Measurements from ENCODE around the gene IDS. TPM values are rescaled to one million over a fixed set of nuclear protein-coding genes. Genes with fewer than 3 reads are reported as not detected.
"Not testable (repeated sequence)": the region's sequence is repeated elsewhere in the genome, so short reads cannot be mapped to it uniquely, and the experiment has no call there.

The IDS gene, protein sequence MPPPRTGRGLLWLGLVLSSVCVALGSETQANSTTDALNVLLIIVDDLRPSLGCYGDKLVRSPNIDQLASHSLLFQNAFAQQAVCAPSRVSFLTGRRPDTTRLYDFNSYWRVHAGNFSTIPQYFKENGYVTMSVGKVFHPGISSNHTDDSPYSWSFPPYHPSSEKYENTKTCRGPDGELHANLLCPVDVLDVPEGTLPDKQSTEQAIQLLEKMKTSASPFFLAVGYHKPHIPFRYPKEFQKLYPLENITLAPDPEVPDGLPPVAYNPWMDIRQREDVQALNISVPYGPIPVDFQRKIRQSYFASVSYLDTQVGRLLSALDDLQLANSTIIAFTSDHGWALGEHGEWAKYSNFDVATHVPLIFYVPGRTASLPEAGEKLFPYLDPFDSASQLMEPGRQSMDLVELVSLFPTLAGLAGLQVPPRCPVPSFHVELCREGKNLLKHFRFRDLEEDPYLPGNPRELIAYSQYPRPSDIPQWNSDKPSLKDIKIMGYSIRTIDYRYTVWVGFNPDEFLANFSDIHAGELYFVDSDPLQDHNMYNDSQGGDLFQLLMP
- total RNA-seq = 113 TPM
- long read RNA-seq, full-length matches to known transcripts = 33 of 125 reads
- long read RNA-seq, partial matches to known transcripts = 16 of 125 reads
- long read RNA-seq, other reads (novel, unspliced or antisense) = 76 of 125 reads

DNA sequence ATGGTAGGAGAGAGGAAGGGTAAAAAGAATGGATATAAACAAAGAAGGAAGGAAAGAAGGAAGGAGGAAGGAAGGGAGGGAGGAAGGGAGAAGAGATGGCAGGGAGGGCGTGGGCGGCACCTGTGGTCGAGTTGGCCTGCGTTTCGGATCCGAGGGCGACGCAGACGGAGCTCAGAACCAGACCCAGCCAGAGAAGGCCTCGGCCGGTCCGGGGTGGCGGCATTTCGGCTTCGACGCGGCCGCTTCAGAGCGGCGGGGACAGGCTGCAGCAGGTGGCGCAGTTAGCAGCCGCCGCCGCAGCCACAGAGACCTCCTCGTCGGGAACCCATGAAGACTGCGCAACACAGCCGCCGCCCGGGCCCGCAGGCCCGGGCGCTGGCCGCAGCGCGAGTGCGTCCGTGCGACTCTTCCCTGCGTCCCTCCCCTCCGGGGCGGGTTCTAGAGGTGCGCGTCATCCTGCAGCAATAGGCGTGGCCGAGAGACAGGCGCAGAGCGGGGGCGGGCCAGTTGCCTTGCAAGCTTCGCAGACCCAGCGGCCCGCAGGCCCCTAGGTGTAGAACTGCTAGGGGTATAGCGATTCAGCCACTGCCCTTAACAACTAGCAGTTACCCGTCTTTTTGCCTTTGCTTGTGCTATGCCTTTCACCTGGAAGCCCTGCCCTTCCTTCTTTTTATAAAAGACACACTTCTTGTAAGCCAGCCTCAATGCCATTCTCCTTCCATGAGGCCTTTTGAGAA is at the start of gene IDS:
IDS (minus strand) TSS at position 392 of the 737 bp plus-strand sequence; CDS start at position 223, 169 bp downstream.
- intact Hi-C loops (cut with DNase I) = no loop called here
- TF ChIP-seq, protein P1, sequence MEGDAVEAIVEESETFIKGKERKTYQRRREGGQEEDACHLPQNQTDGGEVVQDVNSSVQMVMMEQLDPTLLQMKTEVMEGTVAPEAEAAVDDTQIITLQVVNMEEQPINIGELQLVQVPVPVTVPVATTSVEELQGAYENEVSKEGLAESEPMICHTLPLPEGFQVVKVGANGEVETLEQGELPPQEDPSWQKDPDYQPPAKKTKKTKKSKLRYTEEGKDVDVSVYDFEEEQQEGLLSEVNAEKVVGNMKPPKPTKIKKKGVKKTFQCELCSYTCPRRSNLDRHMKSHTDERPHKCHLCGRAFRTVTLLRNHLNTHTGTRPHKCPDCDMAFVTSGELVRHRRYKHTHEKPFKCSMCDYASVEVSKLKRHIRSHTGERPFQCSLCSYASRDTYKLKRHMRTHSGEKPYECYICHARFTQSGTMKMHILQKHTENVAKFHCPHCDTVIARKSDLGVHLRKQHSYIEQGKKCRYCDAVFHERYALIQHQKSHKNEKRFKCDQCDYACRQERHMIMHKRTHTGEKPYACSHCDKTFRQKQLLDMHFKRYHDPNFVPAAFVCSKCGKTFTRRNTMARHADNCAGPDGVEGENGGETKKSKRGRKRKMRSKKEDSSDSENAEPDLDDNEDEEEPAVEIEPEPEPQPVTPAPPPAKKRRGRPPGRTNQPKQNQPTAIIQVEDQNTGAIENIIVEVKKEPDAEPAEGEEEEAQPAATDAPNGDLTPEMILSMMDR (IDR thresholded peaks at IDR 0.05) = no peak
- no peaks in the 10 kb centered on the region for H3K4me1 ChIP-seq
- H3K9me3 ChIP-seq = no peaks in the 10 kb centered on the region
- H3K27ac ChIP-seq = peak within 1 kb of the TSS; percentile 92
- DNase-seq (peak; percentile 95), ATAC-seq (peak; percentile 98)
- H3K27me3 ChIP-seq = no peaks in the 10 kb centered on the region
- peaks cover 20% of the 10 kb centered on the region for H3K36me3 ChIP-seq
- peak within 1 kb of the TSS; percentile 66 for H3K4me3 ChIP-seq

DNA sequence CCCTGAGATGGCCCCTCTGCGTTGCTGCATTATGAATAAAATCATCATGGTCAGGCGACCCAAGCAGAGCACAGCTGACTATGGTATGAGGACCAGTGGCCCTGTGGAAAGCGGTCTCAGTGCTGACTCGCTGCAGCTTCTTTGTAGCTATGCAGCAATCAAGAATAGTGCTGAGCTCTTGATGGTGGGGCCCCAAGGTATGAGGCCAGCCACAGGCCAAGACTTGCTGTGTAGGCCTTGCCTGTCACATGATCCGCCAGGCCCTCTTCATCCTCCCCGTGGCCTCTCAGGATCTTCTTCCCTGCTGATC is 46.8 kb upstream of the IDS start:
- H3K27ac ChIP-seq; H3K4me1 ChIP-seq; DNase-seq; H3K27me3 ChIP-seq; intact Hi-C loops (cut with DNase I); H3K4me3 ChIP-seq; H3K9me3 ChIP-seq; H3K36me3 ChIP-seq; ATAC-seq: not testable (repeated sequence)

DNA sequence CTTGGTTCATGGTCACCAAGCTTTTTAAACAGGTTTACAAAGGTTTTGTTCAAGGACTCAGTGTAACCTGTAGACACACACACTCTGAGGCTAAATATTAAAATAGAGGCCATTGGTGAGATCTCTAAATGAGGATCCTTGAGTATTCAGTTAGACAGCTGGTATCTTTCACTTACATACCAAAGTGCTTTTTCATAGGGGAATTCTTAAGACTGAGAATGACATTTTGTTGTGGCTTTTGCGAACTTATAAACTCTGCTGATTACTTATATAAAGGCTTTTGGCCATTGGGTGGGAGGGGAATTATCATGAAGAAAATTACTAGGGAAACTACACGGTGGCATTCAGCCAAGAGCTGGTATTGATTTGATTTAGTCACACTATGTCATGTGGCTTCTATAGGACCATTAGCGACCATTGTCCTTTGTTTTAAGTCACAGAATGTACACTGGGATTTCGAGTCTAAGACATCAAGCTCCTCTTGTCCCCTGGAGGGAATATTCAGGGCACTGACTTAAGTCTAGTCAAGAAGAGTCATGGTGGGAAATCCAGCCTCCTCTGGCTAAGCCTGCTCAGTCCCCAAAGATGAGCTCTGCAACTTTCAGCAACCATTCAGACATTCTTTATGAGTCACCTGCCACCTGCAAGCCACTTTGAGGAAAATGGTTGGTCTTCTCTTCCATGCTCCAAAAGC is 46.3 kb upstream of the IDS start:
- ATAC-seq; H3K27me3 ChIP-seq; DNase-seq; H3K9me3 ChIP-seq; H3K4me1 ChIP-seq; H3K4me3 ChIP-seq; intact Hi-C loops (cut with DNase I); H3K36me3 ChIP-seq; H3K27ac ChIP-seq: not testable (repeated sequence)

DNA sequence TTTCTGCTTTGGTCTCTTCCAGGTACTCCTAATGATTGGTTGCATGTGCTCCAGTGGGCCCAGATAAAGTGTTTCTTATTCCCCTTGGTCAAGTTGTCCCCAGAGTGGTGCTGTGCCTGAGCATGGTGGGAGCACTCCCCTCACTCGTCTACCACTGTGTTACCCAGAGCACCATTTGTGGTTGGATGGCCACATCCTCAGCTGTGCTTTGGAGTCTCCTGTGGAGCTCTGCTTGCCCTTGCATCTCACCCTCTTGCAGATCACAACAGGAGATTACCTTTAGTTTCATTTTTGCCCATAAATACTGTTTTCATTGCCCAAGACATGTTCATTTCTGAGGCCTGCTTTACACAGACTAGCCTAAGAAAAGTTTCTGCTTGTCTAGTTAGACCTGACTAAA is 45.3 kb upstream of the IDS start:
- H3K9me3 ChIP-seq; H3K27ac ChIP-seq; intact Hi-C loops (cut with DNase I); DNase-seq; H3K4me3 ChIP-seq; H3K36me3 ChIP-seq; H3K27me3 ChIP-seq; ATAC-seq; H3K4me1 ChIP-seq: not testable (repeated sequence)

DNA sequence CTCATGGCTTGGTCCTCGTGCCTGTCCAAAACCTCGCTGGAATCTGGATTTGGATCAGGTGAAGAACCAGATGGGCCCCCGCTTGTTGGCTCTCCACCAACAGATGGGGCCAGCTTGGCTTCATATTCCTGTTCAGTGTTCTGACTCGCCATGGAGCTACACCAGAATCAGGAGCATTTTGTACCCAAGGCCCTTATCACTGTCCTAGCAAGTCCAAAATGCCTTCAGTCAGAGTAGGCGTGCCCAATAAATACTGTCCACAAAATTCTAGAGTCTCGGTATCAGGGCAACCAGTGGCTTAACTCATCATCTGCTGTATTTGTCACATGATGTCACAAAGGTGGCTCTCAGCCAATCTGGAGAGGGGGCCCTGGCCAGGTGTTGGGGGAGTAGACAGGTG is 44.6 kb upstream of the IDS start, which contains the start of gene HSFX3:
HSFX3 (minus strand) TSS at position 224 of the 400 bp plus-strand sequence; CDS start at position 152, 72 bp downstream.
- H3K36me3 ChIP-seq; H3K4me1 ChIP-seq; DNase-seq; ATAC-seq; H3K27me3 ChIP-seq; H3K27ac ChIP-seq; intact Hi-C loops (cut with DNase I); H3K9me3 ChIP-seq; H3K4me3 ChIP-seq: not testable (repeated sequence)

DNA sequence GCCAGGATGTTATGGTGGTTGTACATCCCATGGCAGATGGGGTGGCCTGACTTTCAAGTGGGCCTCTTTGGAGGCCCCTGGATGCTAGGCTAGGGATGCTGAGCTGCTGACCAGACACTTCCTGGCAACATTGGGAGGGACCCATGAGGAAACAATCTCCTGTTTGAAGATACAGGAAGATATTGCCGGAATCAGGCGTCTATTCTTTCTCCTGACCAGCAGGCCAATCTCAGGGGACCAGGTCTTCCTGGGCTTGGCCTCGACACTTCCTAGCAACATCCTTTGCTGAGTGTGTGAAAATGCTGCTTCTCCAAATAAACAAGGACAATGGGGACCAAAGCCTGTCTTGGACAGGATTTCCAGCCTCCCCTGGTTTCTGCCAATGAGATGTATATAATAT is 42.7 kb upstream of the IDS start:
- ATAC-seq; H3K4me3 ChIP-seq; H3K27me3 ChIP-seq; H3K27ac ChIP-seq; H3K9me3 ChIP-seq; H3K4me1 ChIP-seq; intact Hi-C loops (cut with DNase I); H3K36me3 ChIP-seq; DNase-seq: not testable (repeated sequence)

DNA sequence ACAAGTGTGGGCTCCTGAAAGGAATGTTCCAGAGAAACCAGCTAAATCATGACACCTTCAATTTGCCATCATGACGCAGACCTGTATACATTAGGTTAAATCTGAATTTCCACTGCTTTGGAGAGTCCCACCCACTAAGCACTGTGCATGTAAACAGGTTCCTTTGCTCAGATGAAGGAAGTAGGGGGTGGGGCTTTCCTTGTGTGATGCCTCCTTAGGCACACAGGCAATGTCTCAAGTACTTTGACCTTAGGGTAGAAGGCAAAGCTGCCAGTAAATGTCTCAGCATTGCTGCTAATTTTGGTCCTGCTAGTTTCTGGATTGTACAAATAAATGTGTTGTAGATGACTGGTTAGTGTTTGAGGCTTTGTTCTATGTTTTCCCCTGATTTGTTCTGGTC is 41.9 kb upstream of the IDS start:
- H3K36me3 ChIP-seq; intact Hi-C loops (cut with DNase I); H3K27me3 ChIP-seq; DNase-seq; ATAC-seq; H3K4me1 ChIP-seq; H3K27ac ChIP-seq; H3K9me3 ChIP-seq; H3K4me3 ChIP-seq: not testable (repeated sequence)

DNA sequence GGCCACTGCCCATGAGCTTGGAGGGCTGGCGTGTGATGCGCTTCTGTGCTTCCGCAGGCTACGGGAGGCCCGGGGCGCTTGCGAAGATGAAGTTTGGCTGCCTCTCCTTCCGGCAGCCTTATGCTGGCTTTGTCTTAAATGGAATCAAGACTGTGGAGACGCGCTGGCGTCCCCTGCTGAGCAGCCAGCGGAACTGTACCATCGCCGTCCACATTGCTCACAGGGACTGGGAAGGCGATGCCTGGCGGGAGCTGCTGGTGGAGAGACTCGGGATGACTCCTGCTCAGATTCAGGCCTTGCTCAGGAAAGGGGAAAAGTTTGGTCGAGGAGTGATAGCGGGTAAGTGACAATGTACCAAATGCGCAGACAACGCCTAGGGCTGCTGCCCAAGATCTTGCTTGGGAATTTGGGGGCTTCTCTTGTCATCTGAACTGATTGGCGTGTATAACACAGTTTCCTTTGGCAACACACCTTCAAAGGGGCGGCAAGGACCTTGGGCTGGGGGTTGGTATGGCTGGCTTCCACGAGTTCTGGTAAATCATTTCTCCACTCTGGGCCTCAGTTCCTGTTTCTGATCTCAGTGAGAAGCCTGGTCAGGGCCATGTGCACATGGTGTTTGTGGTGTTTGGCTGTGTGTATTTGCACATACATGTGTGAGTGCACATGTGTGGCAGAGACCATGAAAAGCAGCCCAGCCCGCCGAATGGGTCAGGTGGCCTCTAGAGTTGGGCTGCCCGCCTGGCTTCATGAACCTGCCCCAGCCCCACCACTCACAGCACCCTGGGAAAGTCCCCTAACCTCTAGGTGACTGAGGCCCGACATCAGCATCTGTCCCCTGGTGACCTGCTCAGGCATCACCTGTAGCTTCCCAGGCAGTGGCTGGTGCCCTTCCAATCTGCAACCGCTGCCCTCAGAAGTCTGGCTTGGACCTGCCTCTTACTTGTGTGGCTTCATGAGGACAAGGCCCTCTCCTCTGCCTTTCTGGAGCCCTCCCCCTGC is 40.7 kb upstream of the IDS start:
- H3K4me3 ChIP-seq; intact Hi-C loops (cut with DNase I); H3K4me1 ChIP-seq; H3K9me3 ChIP-seq; H3K27ac ChIP-seq; DNase-seq; H3K36me3 ChIP-seq; H3K27me3 ChIP-seq; ATAC-seq: not testable (repeated sequence)

Data from upper lobe of right lung (tissue), 1 donor.